Keratinocyte (primary cell): ENCODE results near the gene BTK. TPM values are rescaled to one million over a fixed set of nuclear protein-coding genes. Genes with fewer than 3 reads are reported as not detected.

Experiments used
- DNase-seq: peaks from one replicate; pipeline ENCODE4 v3.0.0-alpha.2; 2011; ENCODE audit warnings: low read depth, missing footprints, low spot score
- FAIRE-seq: peaks from 2 replicates; lab custom pipeline; 2011; peaks lifted over from hg19 to GRCh38; lab: Jason Lieb, UNC
- H2AFZ ChIP-seq: 2 replicates; pipeline ENCODE4 v1.6.0; 2012; ENCODE audit warnings: low read length, control low read depth, inconsistent platforms; ENCODE audit not compliant: control insufficient read depth
- H3K27ac ChIP-seq: 2 replicates; pipeline ENCODE4 v1.5.1; 2011; ENCODE audit warnings: low read length; ENCODE audit not compliant: control insufficient read depth, insufficient read depth
- H3K27me3 ChIP-seq: 3 replicates; pipeline ENCODE4 v1.6.0; 2011; ENCODE audit warnings: low read length; ENCODE audit not compliant: control insufficient read depth, insufficient read depth; ENCODE audit errors: extremely low read depth
- H3K36me3 ChIP-seq, 2 experiments: 2 replicates in 1 of 2; 3 replicates in 1 of 2; pipeline ENCODE4 v1.5.1; 2011; ENCODE audit warnings: low read length in 2 of 2, mild to moderate bottlenecking in 1 of 2; ENCODE audit not compliant: control insufficient read depth in 2 of 2, insufficient read depth in 2 of 2; ENCODE audit errors: extremely low read depth in 1 of 2
- H3K4me1 ChIP-seq: 3 replicates; pipeline ENCODE4 v1.5.1; 2011; ENCODE audit warnings: low read length; ENCODE audit not compliant: control insufficient read depth, insufficient read depth; ENCODE audit errors: extremely low read depth
- H3K4me2 ChIP-seq: 3 replicates; pipeline ENCODE4 v1.6.0; 2011; ENCODE audit warnings: low read depth, low read length; ENCODE audit not compliant: control insufficient read depth, insufficient read depth; ENCODE audit errors: extremely low read depth
- H3K4me3 ChIP-seq, 3 experiments: fragments of 200-600 bp in 1 of 3; sonication (generic) in 1 of 3; 2 replicates in 2 of 3; 3 replicates in 1 of 3; pipeline ENCODE4 v1.5.1; 2011 to 2016; ENCODE audit warnings: low read length in 3 of 3, mild to moderate bottlenecking in 3 of 3, control low read depth in 2 of 3, inconsistent platforms in 1 of 3, low read depth in 1 of 3, mixed read lengths in 1 of 3, mixed run types in 1 of 3, moderate library complexity in 1 of 3; ENCODE audit not compliant: control insufficient read depth in 2 of 3, insufficient read depth in 2 of 3; ENCODE audit errors: extremely low read depth in 1 of 3
- H3K79me2 ChIP-seq: 2 replicates; pipeline ENCODE4 v1.6.0; 2012; ENCODE audit warnings: low read length; ENCODE audit not compliant: control insufficient read depth, insufficient read depth
- H3K9ac ChIP-seq: 3 replicates; pipeline ENCODE4 v1.6.0; 2011; ENCODE audit warnings: low read length; ENCODE audit not compliant: control insufficient read depth, insufficient read depth; ENCODE audit errors: extremely low read depth
- H3K9me1 ChIP-seq: 3 replicates; pipeline ENCODE4 v1.6.0; 2011; ENCODE audit warnings: low read length; ENCODE audit not compliant: control insufficient read depth, insufficient read depth; ENCODE audit errors: extremely low read depth
- H3K9me3 ChIP-seq: 2 replicates; pipeline ENCODE4 v1.5.1; 2012; ENCODE audit warnings: low read depth, low read length; ENCODE audit not compliant: control insufficient read depth
- H4K20me1 ChIP-seq: 3 replicates; pipeline ENCODE4 v1.6.0; 2011; ENCODE audit warnings: low read length; ENCODE audit not compliant: control insufficient read depth, insufficient read depth; ENCODE audit errors: extremely low read depth
- CTCF ChIP-seq, 3 experiments: IDR thresholded peaks in 1 of 3; conservative IDR thresholded peaks in 1 of 3; optimal IDR thresholded peaks in 1 of 3; 2 replicates in 2 of 3; 3 replicates in 1 of 3; pipeline versions ENCODE3 to v1.5.1; 2011; ENCODE audit warnings: low read length in 3 of 3, mild to moderate bottlenecking in 3 of 3, moderate library complexity in 2 of 3, control low read depth in 1 of 3, inconsistent platforms in 1 of 3; ENCODE audit not compliant: insufficient read depth in 2 of 3; ENCODE audit errors: extremely low read depth in 1 of 3
- EZH2 ChIP-seq: IDR thresholded peaks from one replicate; pipeline ENCODE4 v1.6.1; 2012; ENCODE audit warnings: inconsistent platforms, mild to moderate bottlenecking, low read length, moderate library complexity
- dilution Hi-C: fragments of 300-500 bp; cut with MboI; formaldehyde crosslinking; loops from one replicate; pipeline ENCODE4 v1.7.0; 2020; ENCODE audit warnings: low sequenced_read_pairs; ENCODE audit not compliant: extremely low pct_ligation_motif_present
- polyA plus RNA-seq, 5 experiments: library from polyadenylated mRNA; depleted of rRNA in 3 of 5; stranded (reverse) in 3 of 5; stranded (forward) in 1 of 5; unstranded in 1 of 5; fragments of >200 nt; gene quantifications; 1 replicate in 1 of 5; 2 replicates in 3 of 5; 3 replicates in 1 of 5; pipeline versions ENCODE4 v1.2.1 to v1.2.3, GENCODE V29; 2011 to 2012; ENCODE audit warnings: missing spikeins in 2 of 5, low read depth in 1 of 5, low replicate concordance in 1 of 5

The BTK gene
- polyA plus RNA-seq, 1 donor (not counting 4 experiments of a cell fraction or from before 2014, with no cell fraction given): 0.05 TPM

- no peaks in the 10 kb centered on the region for H3K79me2 ChIP-seq
- dilution Hi-C loops: no loop called here
- no peaks in the 10 kb centered on the region for H3K9me1 ChIP-seq
- no peaks in the 10 kb centered on the region for H4K20me1 ChIP-seq
- TF ChIP-seq CTCF (optimal IDR thresholded peaks at IDR 0.05 in 1 of 3, IDR thresholded peaks at IDR 0.05 in 1 of 3, conservative IDR thresholded peaks at IDR 0.05 in 1 of 3; ENCODE audit: extremely low read depth in 1 of 3, insufficient read depth in 2 of 3, low read length in 3 of 3) (peak in 2 of 3 experiments; percentile 25), EZH2 (no peak)
- H3K4me2 ChIP-seq: no peak overlapping the region
- H3K27ac ChIP-seq: no peak overlapping the region
- no peaks in the 10 kb centered on the region for H3K27me3 ChIP-seq
- H3K4me3 ChIP-seq: no peak overlapping the region
- no peaks in the 10 kb centered on the region for H3K4me1 ChIP-seq
- no peak overlapping the region for H3K9ac ChIP-seq
- FAIRE-seq (no peak), DNase-seq (no peak)
- no peak overlapping the region for H2AFZ ChIP-seq
- no peaks in the 10 kb centered on the region for H3K36me3 ChIP-seq
- H3K9me3 ChIP-seq: no peaks in the 10 kb centered on the region
These were observed 28.7 kb downstream of the BTK start for GRCh38 chrX:101357166-101357795.

GRCh38 chrX:101349193-101349562, 36.8 kb downstream of the BTK start:
- TF ChIP-seq EZH2 (no peak), CTCF (optimal IDR thresholded peaks at IDR 0.05 in 1 of 3, IDR thresholded peaks at IDR 0.05 in 1 of 3, conservative IDR thresholded peaks at IDR 0.05 in 1 of 3; ENCODE audit: extremely low read depth in 1 of 3, insufficient read depth in 2 of 3, low read length in 3 of 3) (no peak)
- peaks cover 3% of the 10 kb centered on the region for H3K4me1 ChIP-seq
- FAIRE-seq: no peak
- peaks cover 25% of the 10 kb centered on the region for H3K79me2 ChIP-seq
- no peaks in the 10 kb centered on the region for H3K27me3 ChIP-seq
- peak overlapping the region; percentile 68 for H3K9ac ChIP-seq
- H3K9me1 ChIP-seq: no peaks in the 10 kb centered on the region
- H3K4me2 ChIP-seq: peak overlapping the region; percentile 94
- H3K36me3 ChIP-seq: no peaks in the 10 kb centered on the region
- peak overlapping the region; percentile 84 for H2AFZ ChIP-seq
- no peaks in the 10 kb centered on the region for H3K9me3 ChIP-seq
- dilution Hi-C loops: no loop called here
- peak overlapping the region; percentile 78 for H3K27ac ChIP-seq
- no peak for DNase-seq
- H3K4me3 ChIP-seq: peak overlapping the region; percentile 56 to 76 (median 67)
- H4K20me1 ChIP-seq: no peaks in the 10 kb centered on the region
